Activated CD8-positive, alpha-beta T cell treated with anti-CD3 and anti-CD28 coated beads for 36 hours (primary cell): Measurements from ENCODE around the gene PODXL2. TPM values are rescaled to one million over a fixed set of nuclear protein-coding genes. Genes with fewer than 3 reads are reported as not detected.
"Not testable (repeated sequence)": the region's sequence is repeated elsewhere in the genome, so short reads cannot be mapped to it uniquely, and the experiment has no call there.

Experiments
- ATAC-seq: fragments of 200-7000 bp; cut with Tn5 transposase; one replicate; pipeline ENCODE4 v1.10.0; 2021; ENCODE audit warnings: mild to moderate bottlenecking, moderate library complexity
- CTCF ChIA-PET: fragments of 350-600 bp; sonication (Branson Sonifier 250); formaldehyde crosslinking; loops from one replicate; lab custom pipeline; 2021; ENCODE audit warnings: antibody characterized with exemption; lab: Charles Lee
- POLR2A ChIA-PET: fragments of 350-600 bp; sonication (Branson Sonifier 250); formaldehyde crosslinking; loops from one replicate; lab custom pipeline; 2021; ENCODE audit warnings: antibody characterized with exemption; lab: Charles Lee
- DNase-seq: peaks from one replicate; pipeline ENCODE4 v3.0.0-alpha.2; 2020
- H3K27ac Mint-ChIP-seq: one replicate; pipeline ENCODE4 v1.8.0; 2021; ENCODE audit warnings: mild to moderate bottlenecking, mixed read lengths
- H3K27me3 Mint-ChIP-seq: one replicate; pipeline ENCODE4 v1.8.0; 2021; ENCODE audit warnings: mixed read lengths
- H3K36me3 Mint-ChIP-seq: one replicate; pipeline ENCODE4 v1.8.0; 2021; ENCODE audit warnings: low read depth, mixed read lengths
- H3K4me1 Mint-ChIP-seq: one replicate; pipeline ENCODE4 v1.8.0; 2021; ENCODE audit warnings: low read depth, mixed read lengths
- H3K4me3 Mint-ChIP-seq: one replicate; pipeline ENCODE4 v1.8.0; 2021; ENCODE audit warnings: mild to moderate bottlenecking, moderate library complexity, mixed read lengths
- H3K9me3 Mint-ChIP-seq: one replicate; pipeline ENCODE4 v1.8.0; 2021; ENCODE audit warnings: mixed read lengths
- CTCF ChIP-seq: fragments of 200-600 bp; IDR thresholded peaks from one replicate; pipeline ENCODE4 v1.8.0; 2022; ENCODE audit warnings: antibody characterized with exemption, mild to moderate bottlenecking
- intact Hi-C: fragments of 100-400 bp; cut with micrococcal nuclease; formaldehyde crosslinking; loops from one replicate; pipeline ENCODE4 v1.10.0; 2022
- total RNA-seq, 2 experiments: library from RNA; stranded (reverse); gene quantifications; one replicate each; pipeline ENCODE4 v1.2.3, GENCODE V29; 2021

The PODXL2 gene
- total RNA-seq, 2 experiments from 2014 or later = 1.1 to 1.3 TPM

- no peak for TF ChIP-seq CTCF
- Mint-ChIP-seq H3K4me1 (peaks cover 11% of the 10 kb centered on the region), H3K27me3 (no peaks in the 10 kb centered on the region), H3K4me3 (no peak overlapping the region), H3K9me3 (no peaks in the 10 kb centered on the region), H3K36me3 (no peaks in the 10 kb centered on the region), H3K27ac (no peak overlapping the region)
- intact Hi-C loops = no loop called here
- ChIA-PET CTCF (interaction anchor here (1.6 kb wide), 1 partner anchor 28 kb away, joined by 3 read pairs; no protein-coding TSS in a partner anchor), POLR2A (no interaction called here)
- DNase-seq = no peak
- ATAC-seq = no peak
Observed at GRCh38 chr3:127680798-127681221, 51.8 kb downstream of the PODXL2 start.

- POLR2A ChIA-PET = interaction anchor here (0.7 kb wide), 1 partner anchor 10 kb away, joined by 4 read pairs; no protein-coding TSS in a partner anchor
- ATAC-seq, intact Hi-C loops, H3K9me3 Mint-ChIP-seq, DNase-seq, H3K27me3 Mint-ChIP-seq, H3K4me3 Mint-ChIP-seq, H3K27ac Mint-ChIP-seq, H3K36me3 Mint-ChIP-seq: not testable (repeated sequence)
- H3K4me1 Mint-ChIP-seq = peaks cover 11% of the 10 kb centered on the region
- CTCF ChIA-PET = interaction anchor here (1.0 to 3.3 kb wide), 3 partner anchors 10 to 29 kb away, joined by 3 to 17 read pairs (median 4); partner anchors contain the start of gene ABTB1
Observed at GRCh38 chr3:127682175-127682554, 53.2 kb downstream of the PODXL2 start.

GRCh38 chr3:127682561-127682960 lies 53.6 kb downstream of the PODXL2 start:
- Mint-ChIP-seq H3K36me3 (no peaks in the 10 kb centered on the region), H3K9me3 (no peaks in the 10 kb centered on the region), H3K4me1 (peaks cover 11% of the 10 kb centered on the region), H3K4me3 (no peak overlapping the region), H3K27me3 (no peaks in the 10 kb centered on the region), H3K27ac (no peak overlapping the region)
- ATAC-seq (no peak), DNase-seq (no peak)
- TF ChIP-seq CTCF = no peak
- POLR2A ChIA-PET = no interaction called here
- intact Hi-C loops = no loop called here
- CTCF ChIA-PET = interaction anchor here (1.0 to 3.3 kb wide), 5 partner anchors 10 to 277 kb away, joined by 3 to 17 read pairs (median 4); partner anchors contain the start of gene ABTB1

GRCh38 chr3:127684871-127685707 lies 56.1 kb downstream of the PODXL2 start:
- H3K4me3 Mint-ChIP-seq = no peak overlapping the region
- intact Hi-C loops = no loop called here
- TF ChIP-seq CTCF = no peak
- ChIA-PET POLR2A (no interaction called here), CTCF (no interaction called here)
- H3K9me3 Mint-ChIP-seq = no peaks in the 10 kb centered on the region
- no peaks in the 10 kb centered on the region for H3K36me3 Mint-ChIP-seq
- DNase-seq (no peak), ATAC-seq (peak; percentile 43)
- H3K4me1 Mint-ChIP-seq = peaks cover 11% of the 10 kb centered on the region
- H3K27me3 Mint-ChIP-seq = no peaks in the 10 kb centered on the region
- H3K27ac Mint-ChIP-seq = no peak overlapping the region

GRCh38 chr3:127685708-127686511 lies 56.9 kb downstream of the PODXL2 start:
- Mint-ChIP-seq H3K9me3 (no peaks in the 10 kb centered on the region), H3K4me3 (no peak overlapping the region), H3K4me1 (peaks cover 11% of the 10 kb centered on the region), H3K27ac (no peak overlapping the region), H3K27me3 (no peaks in the 10 kb centered on the region), H3K36me3 (no peaks in the 10 kb centered on the region)
- TF ChIP-seq CTCF = peak; percentile 16
- intact Hi-C loops = no loop called here
- CTCF ChIA-PET = no interaction called here
- peak; percentile 29 for ATAC-seq
- DNase-seq = no peak
- POLR2A ChIA-PET = no interaction called here
